Breast epithelium (tissue), 3 donors: Measurements from ENCODE around the gene MT1X.

Source experiments
- POLR2AphosphoS5 ChIP-seq, 3 donors: sonication (generic); formaldehyde crosslinking; IDR thresholded peaks; one replicate each; pipeline ENCODE4 v1.6.1; 2017; ENCODE audit warnings: antibody characterized with exemption in 3 of 3
- TF ChIP-seq, protein P1 (sequence below), 3 donors: fragments of 450-650 bp; IDR thresholded peaks; one replicate each; pipeline ENCODE4 v1.5.1; 2016 to 2017; ENCODE audit warnings: antibody characterized with exemption in 3 of 3, mild to moderate bottlenecking in 3 of 3, moderate library complexity in 3 of 3

DNA sequence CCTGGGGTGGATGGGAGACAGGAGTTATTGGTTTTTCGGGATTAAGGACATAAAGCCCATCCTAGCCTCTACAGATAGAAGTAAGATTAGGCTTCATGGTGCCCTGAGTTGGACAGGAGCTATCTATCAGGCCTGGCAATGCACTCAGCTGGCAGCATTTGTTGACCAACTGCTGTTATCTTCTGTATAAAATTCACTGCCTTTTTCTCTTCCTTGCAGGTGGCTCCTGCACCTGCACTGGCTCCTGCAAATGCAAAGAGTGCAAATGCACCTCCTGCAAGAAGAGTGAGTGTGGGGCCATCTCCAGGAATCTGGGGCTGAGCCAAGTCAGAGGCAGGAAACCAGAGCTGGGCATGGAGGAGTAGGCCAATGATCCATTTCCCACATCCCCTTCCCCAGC is 43.2 kb upstream of the MT1X start:
- TF ChIP-seq, protein P1, sequence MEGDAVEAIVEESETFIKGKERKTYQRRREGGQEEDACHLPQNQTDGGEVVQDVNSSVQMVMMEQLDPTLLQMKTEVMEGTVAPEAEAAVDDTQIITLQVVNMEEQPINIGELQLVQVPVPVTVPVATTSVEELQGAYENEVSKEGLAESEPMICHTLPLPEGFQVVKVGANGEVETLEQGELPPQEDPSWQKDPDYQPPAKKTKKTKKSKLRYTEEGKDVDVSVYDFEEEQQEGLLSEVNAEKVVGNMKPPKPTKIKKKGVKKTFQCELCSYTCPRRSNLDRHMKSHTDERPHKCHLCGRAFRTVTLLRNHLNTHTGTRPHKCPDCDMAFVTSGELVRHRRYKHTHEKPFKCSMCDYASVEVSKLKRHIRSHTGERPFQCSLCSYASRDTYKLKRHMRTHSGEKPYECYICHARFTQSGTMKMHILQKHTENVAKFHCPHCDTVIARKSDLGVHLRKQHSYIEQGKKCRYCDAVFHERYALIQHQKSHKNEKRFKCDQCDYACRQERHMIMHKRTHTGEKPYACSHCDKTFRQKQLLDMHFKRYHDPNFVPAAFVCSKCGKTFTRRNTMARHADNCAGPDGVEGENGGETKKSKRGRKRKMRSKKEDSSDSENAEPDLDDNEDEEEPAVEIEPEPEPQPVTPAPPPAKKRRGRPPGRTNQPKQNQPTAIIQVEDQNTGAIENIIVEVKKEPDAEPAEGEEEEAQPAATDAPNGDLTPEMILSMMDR (IDR thresholded peaks at IDR 0.05), result no peak
- TF ChIP-seq POLR2AphosphoS5 (IDR thresholded peaks at IDR 0.05), result no peak
